GM18511 (cell line): ENCODE data around the gene PPIB.

Source experiments
- ATAC-seq: cut with Tn5 transposase; IDR thresholded peaks from one replicate; pipeline ENCODE4 v1.9.1; 2021; ENCODE audit warnings: mild to moderate bottlenecking, moderate library complexity; ENCODE audit not compliant: unreplicated experiment

PPIB gene

GRCh38 chr15:64158363-64159134 lies 4.3 kb downstream of the PPIB start:
- no peak for ATAC-seq

DNA sequence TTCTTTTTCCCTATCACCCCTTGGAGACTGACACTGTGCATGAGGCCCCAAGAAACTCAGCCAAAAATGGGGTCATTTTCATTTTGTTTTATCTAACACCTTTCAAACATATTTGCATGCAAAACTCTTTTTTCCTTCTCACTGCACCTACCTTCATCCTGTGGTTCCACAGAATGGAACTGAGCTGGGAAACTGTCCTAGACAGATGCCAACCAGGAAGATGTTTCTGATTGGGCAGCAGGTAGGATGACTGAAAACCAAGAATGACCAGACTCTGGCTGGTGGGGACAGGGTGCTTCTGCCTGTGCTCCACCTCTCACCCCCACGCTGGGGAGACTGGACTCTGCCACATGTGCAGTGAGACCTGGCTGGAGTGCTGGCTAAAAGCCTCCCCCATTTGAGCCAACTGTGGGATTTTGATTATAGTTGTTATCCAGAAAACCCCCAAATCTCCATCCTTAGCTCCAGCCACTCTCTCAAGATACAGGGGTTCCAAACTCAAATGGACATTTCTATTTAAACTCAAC lies 5.2 kb downstream of the PPIB start:
- no peak for ATAC-seq

DNA sequence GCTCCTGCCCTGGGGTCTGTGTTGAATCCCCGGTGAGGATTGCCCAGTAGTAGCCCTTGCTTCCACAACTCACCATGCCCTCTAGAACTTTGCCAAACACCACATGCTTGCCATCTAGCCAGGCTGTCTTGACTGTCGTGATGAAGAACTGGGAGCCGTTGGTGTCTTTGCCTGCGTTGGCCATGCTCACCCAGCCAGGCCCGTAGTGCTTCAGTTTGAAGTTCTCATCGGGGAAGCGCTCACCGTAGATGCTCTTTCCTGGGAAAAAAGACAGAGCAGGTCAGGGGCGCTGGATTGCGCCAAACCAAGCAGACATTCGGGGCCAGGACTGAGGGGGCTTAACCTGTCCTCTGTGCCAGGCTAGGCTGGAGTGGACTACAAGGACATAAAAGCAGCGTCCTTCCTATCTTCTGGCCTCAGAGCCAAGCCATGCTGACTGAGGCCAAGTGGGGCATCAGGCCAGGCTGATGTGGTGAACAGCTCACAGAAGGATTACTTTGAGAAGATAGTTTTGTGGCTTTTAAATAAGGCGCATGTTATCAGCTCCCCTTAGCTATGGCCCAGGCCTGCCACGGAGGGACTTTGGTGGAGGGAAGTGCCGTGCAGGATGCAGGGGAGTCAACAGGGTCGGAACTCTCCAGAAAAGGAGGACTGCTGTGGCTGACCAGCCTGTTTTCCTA lies 6.0 kb downstream of the PPIB start:
- no peak for ATAC-seq

DNA sequence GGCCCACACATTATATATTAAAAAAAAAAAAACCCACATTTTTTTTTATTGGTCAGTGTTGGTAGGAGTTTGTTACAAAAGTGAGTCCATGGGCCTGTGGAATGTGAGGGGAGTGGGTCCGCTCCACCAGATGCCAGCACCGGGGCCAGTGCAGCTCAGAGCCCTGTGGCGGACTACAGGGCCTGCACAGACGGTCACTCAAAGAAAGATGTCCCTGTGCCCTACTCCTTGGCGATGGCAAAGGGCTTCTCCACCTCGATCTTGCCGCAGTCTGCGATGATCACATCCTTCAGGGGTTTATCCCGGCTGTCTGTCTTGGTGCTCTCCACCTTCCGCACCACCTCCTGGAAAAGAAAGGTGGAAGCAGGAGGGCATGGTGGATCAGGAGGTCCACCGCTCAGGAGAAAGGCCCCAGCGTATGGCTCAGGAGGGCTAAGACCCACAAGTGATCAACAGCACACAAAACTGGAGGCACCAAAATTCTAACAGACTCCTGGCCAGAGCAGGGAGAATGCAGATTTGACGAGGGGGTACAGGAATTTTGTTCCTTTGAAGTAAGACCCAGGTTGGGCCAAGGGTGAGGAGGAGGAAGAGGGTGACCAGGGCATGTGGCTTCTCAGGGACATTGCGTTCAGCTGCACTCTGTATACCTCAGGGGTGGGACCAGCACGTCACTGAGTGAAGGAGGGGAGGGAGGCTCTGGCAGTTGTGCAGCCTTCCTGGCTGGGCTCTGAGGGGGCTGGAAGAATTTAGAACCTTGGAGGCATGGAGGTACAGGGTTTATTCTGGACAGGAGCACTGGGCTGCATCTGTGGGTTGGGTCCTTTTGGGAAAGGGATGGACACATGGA lies 6.8 kb downstream of the PPIB start:
- no peak for ATAC-seq

GRCh38 chr15:64153480-64154367 lies 9.1 kb downstream of the PPIB start:
- ATAC-seq, result peak; percentile 56

DNA sequence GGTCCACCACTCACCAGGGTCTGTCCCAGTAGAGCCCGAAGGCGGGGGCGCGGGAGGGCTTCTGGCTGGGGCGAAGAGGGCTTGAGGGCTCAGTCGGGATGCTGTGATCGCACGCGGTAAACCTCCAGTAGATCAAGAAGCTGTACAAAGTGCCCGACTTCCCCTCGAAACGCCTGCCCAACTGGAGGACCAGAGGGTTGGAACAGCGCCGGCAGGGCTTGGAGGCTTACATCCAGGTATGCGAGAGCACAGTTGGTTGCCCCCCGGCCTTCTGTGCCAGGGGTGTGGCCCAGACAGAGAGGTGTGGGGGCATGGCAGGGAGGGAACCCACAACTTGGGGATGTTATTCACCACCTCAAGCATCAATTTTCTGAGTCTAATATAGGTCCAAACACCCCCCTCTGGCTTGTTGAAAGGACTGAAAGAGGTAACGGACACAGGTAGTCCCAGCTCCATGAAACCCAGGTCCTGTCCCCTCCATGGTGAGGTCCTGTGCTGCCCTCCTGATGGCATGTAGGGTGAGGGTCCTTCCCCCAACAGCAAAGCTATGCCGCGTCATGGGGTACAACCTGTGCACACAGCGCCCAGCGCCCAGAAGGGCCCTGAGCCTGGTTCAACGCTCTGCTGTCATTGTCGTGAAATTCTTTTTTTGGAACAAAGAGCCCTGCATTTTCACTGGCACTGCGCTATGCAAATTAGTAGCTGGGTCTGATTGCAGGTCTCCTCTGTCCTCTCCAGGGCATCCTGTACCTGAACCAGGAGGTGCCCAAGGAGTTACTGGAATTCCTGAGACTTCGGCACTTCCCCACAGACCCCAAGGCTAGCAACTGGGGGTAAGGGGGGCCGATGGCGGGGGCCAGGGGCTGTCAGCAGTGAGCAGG lies 10.1 kb downstream of the PPIB start:
- peak; percentile 34 for ATAC-seq

DNA sequence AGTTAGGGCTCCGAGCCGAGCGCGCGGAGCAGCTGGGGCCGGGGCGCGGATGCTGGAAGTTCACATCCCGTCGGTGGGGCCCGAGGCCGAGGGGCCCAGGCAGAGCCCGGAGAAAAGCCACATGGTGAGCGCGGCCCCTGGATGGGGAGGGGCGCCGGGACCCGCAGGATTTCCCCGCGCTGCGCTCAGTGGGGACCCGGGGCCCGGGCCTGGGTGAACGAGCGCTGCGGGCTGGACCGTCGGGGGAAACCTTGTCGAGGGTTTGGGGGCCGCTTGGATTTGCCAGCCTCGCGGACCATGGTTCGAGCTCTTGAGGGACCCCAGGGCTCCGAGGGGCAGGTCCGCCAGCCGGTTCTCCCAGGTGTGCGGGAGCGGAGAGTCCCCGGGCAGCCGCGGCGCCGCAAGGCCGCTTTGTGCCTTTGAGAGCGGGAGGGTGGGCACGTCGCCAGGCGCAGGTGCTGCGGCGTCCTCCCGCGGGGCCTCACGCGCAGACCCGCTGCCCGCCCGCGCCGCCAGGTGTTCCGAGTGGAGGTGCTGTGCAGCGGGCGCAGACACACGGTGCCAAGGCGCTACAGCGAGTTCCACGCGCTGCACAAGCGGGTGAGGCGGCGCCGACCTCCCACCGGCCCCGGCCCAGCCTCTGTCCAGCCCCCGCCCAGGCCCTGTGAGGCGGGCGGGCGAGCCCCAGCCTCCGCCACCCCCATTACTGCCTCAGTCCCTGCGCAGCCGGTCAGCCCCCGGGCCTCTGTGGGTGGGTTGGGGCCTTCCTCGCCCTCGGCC lies 10.9 kb downstream of the PPIB start, which contains the start of gene SNX22:
TSS of gene SNX22 (plus strand) at position 5 of the 780 bp plus-strand sequence. CDS start at position 50, 45 bp downstream.
- no peak for ATAC-seq

DNA sequence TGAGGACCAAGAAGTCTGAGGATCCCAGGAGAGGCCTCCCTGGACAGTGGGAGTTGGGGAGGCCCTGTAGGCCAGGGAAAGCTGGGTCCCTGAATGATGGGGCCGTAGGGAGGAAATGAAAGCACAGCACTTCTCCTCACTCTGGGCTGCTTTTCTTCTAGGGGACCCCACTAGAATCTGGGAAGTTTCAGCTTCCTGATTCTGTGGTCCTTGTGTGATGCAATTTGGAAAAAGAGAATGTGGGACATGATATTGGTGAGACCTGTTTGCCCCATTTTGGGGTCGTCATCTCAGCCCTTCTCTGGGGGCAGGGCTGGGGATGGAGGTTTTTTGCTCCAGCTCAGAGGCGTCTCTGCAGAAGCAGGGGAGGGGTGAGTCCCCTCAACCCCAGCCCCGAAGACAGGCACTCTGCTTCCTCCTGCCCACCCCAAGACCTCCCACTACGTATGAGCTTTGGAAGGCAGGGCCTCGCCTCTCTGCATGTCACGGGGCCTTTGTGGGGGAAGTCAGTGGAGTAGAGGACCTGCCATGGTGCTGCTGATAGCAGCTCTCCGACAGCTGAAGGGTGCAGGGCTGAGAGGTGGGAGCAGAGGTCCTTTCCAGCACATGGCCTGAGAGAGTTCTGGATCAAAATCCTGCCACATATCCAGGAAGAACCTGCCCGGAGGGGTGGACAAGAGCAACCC lies 12.8 kb downstream of the PPIB start:
- no peak for ATAC-seq

- ATAC-seq, result no peak
These were observed 13.4 kb downstream of the PPIB start for GRCh38 chr15:64149424-64149823.

- no peak for ATAC-seq
These were observed 14.2 kb downstream of the PPIB start for GRCh38 chr15:64148581-64148980.

GRCh38 chr15:64148168-64148567 lies 14.7 kb downstream of the PPIB start:
- ATAC-seq, result no peak

- ATAC-seq, result no peak
These were observed 15.7 kb downstream of the PPIB start for GRCh38 chr15:64146885-64147681.

DNA sequence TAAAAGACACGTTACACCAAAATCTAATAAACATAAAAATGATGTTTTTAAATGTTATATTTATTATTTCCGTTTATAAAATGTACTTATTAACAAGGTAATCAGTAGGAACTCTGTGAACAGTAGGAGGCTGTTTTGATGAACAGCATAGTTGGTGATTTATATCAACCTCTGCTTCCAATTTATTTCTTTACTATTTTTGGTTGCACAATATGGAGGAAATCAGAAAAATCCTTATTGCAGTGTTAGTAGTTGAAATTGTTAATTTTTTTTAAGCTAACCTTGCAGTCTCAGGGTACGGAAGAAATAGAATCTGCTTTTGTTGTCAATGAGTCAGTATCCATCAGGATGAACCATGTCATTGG lies 16.3 kb downstream of the PPIB start:
- no peak for ATAC-seq

DNA sequence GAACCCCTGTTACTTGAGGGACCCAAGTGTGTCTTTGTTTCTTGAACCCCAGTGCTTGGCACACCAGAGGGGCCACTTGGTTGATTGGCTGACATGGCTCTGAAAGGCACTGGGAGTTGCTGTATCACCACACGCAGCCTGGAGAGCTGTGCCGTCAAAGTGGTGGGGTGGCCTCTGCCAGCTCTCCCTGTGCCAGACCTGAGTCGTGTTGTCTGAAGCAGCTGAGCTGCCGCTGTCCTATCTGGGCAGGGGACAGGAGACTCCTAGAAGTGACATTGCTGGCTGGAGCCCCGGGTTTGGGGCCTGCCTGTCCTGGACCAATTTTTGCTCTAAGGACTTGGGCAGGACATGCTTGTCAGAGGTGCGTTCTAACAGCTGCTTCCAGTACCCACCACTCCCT lies 16.8 kb downstream of the PPIB start:
- no peak for ATAC-seq

- peak; percentile 79 for ATAC-seq
These were observed 18.1 kb downstream of the PPIB start for GRCh38 chr15:64144565-64145281.

GRCh38 chr15:64144192-64144564 lies 18.6 kb downstream of the PPIB start:
- ATAC-seq, result no peak

GRCh38 chr15:64143276-64143675 lies 19.5 kb downstream of the PPIB start:
- ATAC-seq, result no peak
